ENCODE results near the gene ASTN2.

Gene ASTN2

GRCh38 chr9:116786737-116787136 is 628.1 kb downstream of the ASTN2 start:
- no peak for DNase-seq (ENCODE audit: extremely low spot score)
- ChIA-PET CTCF (interaction anchor here (0.9 to 1.4 kb wide), 5 partner anchors 8 to 74 kb away, joined by 3 to 5 read pairs (median 4); no protein-coding TSS in a partner anchor), POLR2A (no interaction called here)
- TF ChIP-seq CTCF (IDR thresholded peaks at IDR 0.05; ENCODE audit: control extremely low read depth, extremely low read depth, low read depth, missing control alignments): no peak

- no peak for TF ChIP-seq CTCF (IDR thresholded peaks at IDR 0.05; ENCODE audit: control extremely low read depth, extremely low read depth, low read depth, missing control alignments)
- no peak for DNase-seq (ENCODE audit: extremely low spot score)
- POLR2A ChIA-PET: no interaction called here
- CTCF ChIA-PET: interaction anchor here (1.2 kb wide), 1 partner anchor 15 kb away, joined by 3 read pairs; no protein-coding TSS in a partner anchor
Measured at GRCh38 chr9:116777116-116777515, 637.7 kb downstream of the ASTN2 start.

GRCh38 chr9:116774421-116775180 is 640.3 kb downstream of the ASTN2 start:
- TF ChIP-seq CTCF (IDR thresholded peaks at IDR 0.05; ENCODE audit: control extremely low read depth, extremely low read depth, low read depth, missing control alignments): no peak
- DNase-seq (ENCODE audit: extremely low spot score): no peak
- ChIA-PET POLR2A (interaction anchor here (0.6 kb wide), 1 partner anchor 52 kb away, joined by 5 read pairs; no protein-coding TSS in a partner anchor), CTCF (interaction anchor here (1.0 to 2.4 kb wide), 3 partner anchors 12 to 38 kb away, joined by 4 to 9 read pairs (median 4); no protein-coding TSS in a partner anchor)

DNA sequence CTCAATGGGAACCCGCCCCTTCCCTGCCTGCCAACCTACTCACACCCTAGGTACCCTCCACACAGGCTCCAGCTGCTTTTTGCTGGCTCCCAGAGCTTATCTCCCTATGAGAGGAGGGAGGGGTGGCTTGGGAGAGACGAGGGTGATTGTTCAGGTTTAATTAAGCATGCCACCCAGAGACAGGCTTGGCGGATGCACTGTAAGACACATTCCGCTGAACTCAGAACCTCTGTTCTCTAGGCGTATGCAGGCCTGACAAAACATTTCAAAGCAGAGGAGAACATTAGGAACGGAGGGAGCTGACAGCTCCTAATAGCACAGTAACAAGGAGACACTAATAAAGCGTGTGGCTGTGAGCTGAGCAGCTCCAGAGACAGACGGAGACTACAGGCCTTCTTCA is 647.6 kb downstream of the ASTN2 start:
- DNase-seq (ENCODE audit: extremely low spot score): no peak
- CTCF ChIA-PET: interaction anchor here (1.2 to 1.6 kb wide), 2 partner anchors 71 to 93 kb away, joined by 3 read pairs; no protein-coding TSS in a partner anchor
- POLR2A ChIA-PET: no interaction called here

GRCh38 chr9:116765011-116765410 is 649.8 kb downstream of the ASTN2 start:
- ChIA-PET POLR2A (no interaction called here), CTCF (interaction anchor here (1.9 kb wide), 1 partner anchor 96 kb away, joined by 9 read pairs; no protein-coding TSS in a partner anchor)
- no peak for TF ChIP-seq CTCF (IDR thresholded peaks at IDR 0.05; ENCODE audit: control extremely low read depth, extremely low read depth, low read depth, missing control alignments)
- DNase-seq (ENCODE audit: extremely low spot score): no peak

More for the DNA sequence above, 647.6 kb downstream of the ASTN2 start:
- no peak for TF ChIP-seq CTCF (IDR thresholded peaks at IDR 0.05; ENCODE audit: control extremely low read depth, extremely low read depth, low read depth, missing control alignments)

GRCh38 chr9:116763770-116764169 is 651.1 kb downstream of the ASTN2 start:
- ChIA-PET CTCF (interaction anchor here (1.0 to 1.9 kb wide), 3 partner anchors 9 to 97 kb away, joined by 3 to 9 read pairs (median 4); no protein-coding TSS in a partner anchor), POLR2A (no interaction called here)
- DNase-seq (ENCODE audit: extremely low spot score): no peak
- no peak for TF ChIP-seq CTCF (IDR thresholded peaks at IDR 0.05; ENCODE audit: control extremely low read depth, extremely low read depth, low read depth, missing control alignments)

Data from GM10248 (cell line).